ENCODE data around the gene MZB1. TPM values are rescaled to one million over a fixed set of nuclear protein-coding genes. Genes with fewer than 3 reads are reported as not detected.
"Not testable (repeated sequence)": the region's sequence is repeated elsewhere in the genome, so short reads cannot be mapped to it uniquely, and the experiment has no call there.

Gene MZB1
- total and polyA plus RNA-seq, 2 donors (not counting 1 experiment from before 2014, with no cell fraction given): 0.17 TPM; not detected in 1

DNA sequence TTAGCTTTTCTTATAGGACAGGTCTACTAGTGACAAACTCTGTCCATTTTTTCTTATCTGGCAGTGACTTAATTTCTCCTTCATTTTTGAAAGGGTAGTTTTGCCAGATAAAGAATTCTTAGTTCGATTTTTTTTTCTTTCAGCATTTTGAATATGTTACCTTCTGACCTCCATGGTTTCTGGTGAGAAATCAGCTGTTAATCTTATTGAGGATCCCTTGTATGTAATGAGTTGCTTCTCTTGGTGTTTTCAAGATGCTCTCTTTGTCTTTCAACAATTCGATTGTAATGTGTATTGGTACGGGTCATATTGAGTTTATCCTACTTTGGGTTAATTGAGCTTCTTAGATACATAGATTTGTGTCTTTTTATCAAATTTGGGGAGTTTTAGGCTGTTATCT is 35.5 kb downstream of the MZB1 start:
- H3K27me3 ChIP-seq (ENCODE audit: control insufficient read depth, insufficient read depth, low read length): no peaks in the 10 kb centered on the region
- TF ChIP-seq CTCF (conservative IDR thresholded peaks at IDR 0.05 in 1 of 2, IDR thresholded peaks at IDR 0.05 in 1 of 2; ENCODE audit: low read depth in 1 of 2, low read length in 2 of 2) (no peak), EZH2 (IDR thresholded peaks at IDR 0.05; ENCODE audit: low read length, missing control alignments) (no peak)
- no peak overlapping the region for H2AFZ ChIP-seq (ENCODE audit: low read length)
- no peak overlapping the region for H3K9ac ChIP-seq (ENCODE audit: insufficient read depth, low read length)
- H3K4me3 ChIP-seq (replicated peaks in 1 of 4; ENCODE audit: control extremely low read depth in 1 of 4, insufficient read depth in 1 of 4, low read depth in 3 of 4, low read length in 4 of 4): no peak overlapping the region
- no peak overlapping the region for H3K4me2 ChIP-seq (ENCODE audit: extremely low read depth, insufficient read depth, low read length)
- no peak overlapping the region for H3K27ac ChIP-seq (ENCODE audit: insufficient read depth, low read length)
- no peaks in the 10 kb centered on the region for H3K36me3 ChIP-seq (ENCODE audit: control insufficient read depth, insufficient read depth, low read length)
- no peaks in the 10 kb centered on the region for H3K9me3 ChIP-seq (ENCODE audit: control insufficient read depth, insufficient read depth, low read depth, low read length)
- H4K20me1 ChIP-seq (ENCODE audit: control insufficient read depth, extremely low read depth, insufficient read depth, low read length): no peaks in the 10 kb centered on the region
- H3K79me2 ChIP-seq (ENCODE audit: control insufficient read depth, insufficient read depth, low read length): peaks cover 63% of the 10 kb centered on the region
- no peak for DNase-seq (ENCODE audit: low read depth in 2 of 2)
- H3K4me1 ChIP-seq (ENCODE audit: control insufficient read depth, extremely low read depth, insufficient read depth, low read length): no peaks in the 10 kb centered on the region

DNA sequence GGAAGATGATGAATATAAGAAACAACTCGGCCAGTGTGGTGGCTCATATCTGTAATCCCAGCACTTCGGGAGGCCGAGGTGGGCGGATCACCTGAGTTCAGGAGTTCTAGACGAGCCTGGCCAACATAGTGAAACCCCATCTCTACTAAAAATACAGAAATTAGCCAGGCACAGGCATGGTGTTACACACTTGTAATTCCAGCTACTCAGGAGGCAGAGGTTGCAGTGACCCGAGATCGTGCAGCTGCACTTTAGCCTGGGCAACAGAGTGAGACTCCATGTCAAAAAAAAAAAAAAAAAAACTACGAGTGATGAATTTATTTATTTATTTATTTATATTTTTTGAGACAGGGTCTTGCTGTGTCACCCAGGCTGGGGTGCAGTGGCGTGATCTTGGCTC is 41.9 kb downstream of the MZB1 start:
- not testable (repeated sequence) for H3K4me3 ChIP-seq (replicated peaks in 1 of 4; ENCODE audit: control extremely low read depth in 1 of 4, insufficient read depth in 1 of 4, low read depth in 3 of 4, low read length in 4 of 4); H3K9me3 ChIP-seq (ENCODE audit: control insufficient read depth, insufficient read depth, low read depth, low read length); H2AFZ ChIP-seq (ENCODE audit: low read length); H3K4me2 ChIP-seq (ENCODE audit: extremely low read depth, insufficient read depth, low read length); H4K20me1 ChIP-seq (ENCODE audit: control insufficient read depth, extremely low read depth, insufficient read depth, low read length); H3K4me1 ChIP-seq (ENCODE audit: control insufficient read depth, extremely low read depth, insufficient read depth, low read length); H3K9ac ChIP-seq (ENCODE audit: insufficient read depth, low read length); H3K27me3 ChIP-seq (ENCODE audit: control insufficient read depth, insufficient read depth, low read length); H3K36me3 ChIP-seq (ENCODE audit: control insufficient read depth, insufficient read depth, low read length); DNase-seq (ENCODE audit: low read depth in 2 of 2); H3K27ac ChIP-seq (ENCODE audit: insufficient read depth, low read length)
- H3K79me2 ChIP-seq (ENCODE audit: control insufficient read depth, insufficient read depth, low read length): peaks cover 80% of the 10 kb centered on the region

- peaks cover 75% of the 10 kb centered on the region for H3K79me2 ChIP-seq (ENCODE audit: control insufficient read depth, insufficient read depth, low read length)
- H3K4me3 ChIP-seq (replicated peaks in 1 of 4; ENCODE audit: control extremely low read depth in 1 of 4, insufficient read depth in 1 of 4, low read depth in 3 of 4, low read length in 4 of 4); H3K9ac ChIP-seq (ENCODE audit: insufficient read depth, low read length); DNase-seq (ENCODE audit: low read depth in 2 of 2); H3K4me1 ChIP-seq (ENCODE audit: control insufficient read depth, extremely low read depth, insufficient read depth, low read length); H3K27me3 ChIP-seq (ENCODE audit: control insufficient read depth, insufficient read depth, low read length); H3K36me3 ChIP-seq (ENCODE audit: control insufficient read depth, insufficient read depth, low read length); H4K20me1 ChIP-seq (ENCODE audit: control insufficient read depth, extremely low read depth, insufficient read depth, low read length); H3K27ac ChIP-seq (ENCODE audit: insufficient read depth, low read length); H3K4me2 ChIP-seq (ENCODE audit: extremely low read depth, insufficient read depth, low read length); H3K9me3 ChIP-seq (ENCODE audit: control insufficient read depth, insufficient read depth, low read depth, low read length); H2AFZ ChIP-seq (ENCODE audit: low read length): not testable (repeated sequence)
Observed at GRCh38 chr5:139345442-139345841, 44.3 kb downstream of the MZB1 start.

DNA sequence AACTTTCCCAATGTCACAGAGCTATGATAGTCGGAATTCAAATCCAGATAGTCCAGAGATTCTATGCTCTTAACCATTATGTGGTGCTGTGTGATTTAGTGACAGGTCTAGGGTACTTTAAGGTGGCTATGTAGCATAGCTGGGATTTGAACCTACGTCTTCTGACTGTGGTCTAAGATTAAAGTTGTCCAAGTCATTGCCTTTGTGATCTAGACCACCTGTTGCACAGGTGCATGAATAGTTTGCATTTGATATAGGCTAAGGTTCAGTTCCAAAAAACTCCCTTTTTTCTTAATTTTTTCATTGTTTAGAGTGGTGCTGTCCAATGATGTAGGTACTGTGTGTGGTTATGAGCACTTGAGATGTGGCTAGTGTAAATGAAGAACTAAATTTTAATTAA is 45.5 kb downstream of the MZB1 start:
- Histone ChIP-seq H3K9ac (ENCODE audit: insufficient read depth, low read length) (no peak overlapping the region), H3K4me2 (ENCODE audit: extremely low read depth, insufficient read depth, low read length) (no peak overlapping the region), H4K20me1 (ENCODE audit: control insufficient read depth, extremely low read depth, insufficient read depth, low read length) (no peaks in the 10 kb centered on the region), H2AFZ (ENCODE audit: low read length) (no peak overlapping the region), H3K27ac (ENCODE audit: insufficient read depth, low read length) (no peak overlapping the region), H3K27me3 (ENCODE audit: control insufficient read depth, insufficient read depth, low read length) (no peaks in the 10 kb centered on the region), H3K36me3 (ENCODE audit: control insufficient read depth, insufficient read depth, low read length) (no peaks in the 10 kb centered on the region), H3K9me3 (ENCODE audit: control insufficient read depth, insufficient read depth, low read depth, low read length) (no peaks in the 10 kb centered on the region), H3K4me3 (replicated peaks in 1 of 4; ENCODE audit: control extremely low read depth in 1 of 4, insufficient read depth in 1 of 4, low read depth in 3 of 4, low read length in 4 of 4) (peak overlapping the region in 2 of 4 experiments; percentile 23 to 30), H3K4me1 (ENCODE audit: control insufficient read depth, extremely low read depth, insufficient read depth, low read length) (peaks cover 4% of the 10 kb centered on the region), H3K79me2 (ENCODE audit: control insufficient read depth, insufficient read depth, low read length) (peaks cover 65% of the 10 kb centered on the region)
- DNase-seq (ENCODE audit: low read depth in 2 of 2): no peak
- no peak for TF ChIP-seq EZH2 (IDR thresholded peaks at IDR 0.05; ENCODE audit: low read length, missing control alignments)
- no peak for TF ChIP-seq CTCF (conservative IDR thresholded peaks at IDR 0.05 in 1 of 2, IDR thresholded peaks at IDR 0.05 in 1 of 2; ENCODE audit: low read depth in 1 of 2, low read length in 2 of 2)

All from fibroblast of lung (primary cell).